ENCODE data around the gene SGPP2.
"Not testable (repeated sequence)": the region's sequence is repeated elsewhere in the genome, so short reads cannot be mapped to it uniquely, and the experiment has no call there.

SGPP2 gene

DNA sequence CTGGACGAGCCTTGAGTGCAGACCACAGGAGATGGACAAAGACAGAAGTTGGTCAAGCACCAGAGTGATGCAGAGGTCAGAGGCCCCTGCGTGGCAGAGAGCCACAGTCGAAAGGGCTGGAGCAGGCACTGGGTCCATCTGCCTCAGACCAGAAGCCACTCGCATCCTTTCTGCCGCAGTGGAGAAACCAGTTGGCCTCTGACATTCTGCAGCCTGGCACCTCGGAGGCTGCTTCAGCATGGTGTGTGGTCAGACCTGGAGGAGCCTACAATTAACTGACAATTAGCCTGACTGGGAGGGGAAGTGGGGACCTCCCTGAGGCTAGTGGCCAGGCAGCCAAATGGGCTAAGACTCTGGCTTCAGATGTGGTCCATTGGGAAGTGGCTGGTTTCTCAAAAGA lies 111.1 kb downstream of the SGPP2 start:
- DNase-seq = no peak

DNA sequence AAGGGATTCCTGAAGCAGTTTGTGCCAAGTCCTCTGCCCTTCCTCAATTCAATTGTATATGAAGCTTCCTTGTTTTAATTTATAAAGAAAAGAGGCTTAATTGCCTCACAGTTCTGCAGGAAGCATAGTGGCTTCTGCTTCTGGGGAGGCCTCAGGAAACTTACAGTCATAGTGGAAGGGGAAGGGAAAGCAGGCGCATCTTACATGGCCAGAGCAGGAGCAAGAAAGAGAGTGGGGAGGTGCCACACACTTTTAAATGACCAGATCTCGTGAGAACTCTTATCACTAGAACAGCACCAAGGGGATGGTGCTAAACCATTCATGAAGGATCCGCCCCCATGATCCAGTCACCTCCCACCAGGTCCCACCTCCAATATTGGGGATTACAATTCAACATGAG lies 114.2 kb downstream of the SGPP2 start:
- no peak for DNase-seq

GRCh38 chr2:222544661-222545060 lies 120.3 kb downstream of the SGPP2 start:
- DNase-seq = no peak

DNA sequence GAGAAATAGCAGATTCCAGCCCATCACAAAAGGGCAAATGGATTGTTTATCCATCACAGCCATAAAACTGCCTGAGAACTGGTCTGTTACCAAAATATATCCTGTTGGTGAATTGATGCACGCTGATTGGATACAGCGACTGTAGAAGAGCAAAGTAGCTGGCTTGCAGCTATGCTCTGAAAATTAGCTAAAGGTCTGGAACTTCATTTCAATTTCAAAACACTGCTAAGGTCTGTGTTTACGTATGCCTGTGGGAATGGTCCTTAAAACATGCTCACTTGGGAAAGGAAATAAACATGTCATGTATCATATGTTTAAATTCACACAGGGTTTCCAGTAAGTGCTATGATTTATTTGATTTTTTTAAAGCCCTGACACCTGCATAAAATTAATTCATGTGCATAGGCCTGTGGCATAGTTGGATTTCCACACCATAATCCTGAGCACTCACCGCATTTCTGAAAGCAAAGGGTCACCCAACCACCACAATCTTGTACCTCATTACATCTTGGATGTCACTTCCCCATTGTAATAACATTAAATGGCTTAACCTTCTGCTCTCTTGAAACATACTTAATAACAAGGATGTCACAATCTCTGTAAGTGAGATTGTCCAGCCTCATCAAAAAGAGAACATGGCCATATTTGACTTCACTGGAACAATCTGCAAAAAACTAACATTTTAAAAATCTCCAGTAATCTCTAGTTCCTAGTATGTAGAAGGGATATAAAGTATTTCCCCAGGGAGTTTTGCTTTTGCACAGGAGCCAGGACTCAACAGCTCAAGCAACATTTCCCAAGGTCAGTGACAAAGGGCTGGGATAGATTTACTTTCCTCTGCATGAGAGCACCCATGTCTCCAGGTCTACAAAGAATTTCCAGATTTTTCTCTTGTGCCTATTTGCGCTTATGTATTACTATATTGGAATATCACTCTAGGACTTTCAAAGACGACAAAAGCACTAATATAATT lies 121.8 kb downstream of the SGPP2 start:
- DNase-seq = no peak

DNA sequence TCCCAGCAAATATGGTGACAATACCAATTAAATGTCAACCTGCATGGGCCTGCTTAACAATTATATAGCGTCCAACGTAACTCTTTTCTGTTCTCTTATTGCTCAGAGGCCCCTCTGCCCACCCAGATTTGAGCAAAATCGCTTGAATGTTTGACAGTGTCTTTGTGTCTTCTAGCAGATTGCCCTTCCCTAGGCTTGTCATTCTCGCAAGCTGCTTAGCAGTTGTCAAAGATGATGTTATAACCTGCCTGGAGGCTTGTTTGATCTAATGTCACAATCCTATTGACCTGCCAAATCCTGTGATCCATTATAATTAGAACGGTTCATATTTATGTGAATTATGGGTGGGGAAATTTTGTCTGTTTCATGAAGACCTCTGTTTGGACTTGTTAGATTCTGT lies 122.7 kb downstream of the SGPP2 start:
- no peak for DNase-seq

DNA sequence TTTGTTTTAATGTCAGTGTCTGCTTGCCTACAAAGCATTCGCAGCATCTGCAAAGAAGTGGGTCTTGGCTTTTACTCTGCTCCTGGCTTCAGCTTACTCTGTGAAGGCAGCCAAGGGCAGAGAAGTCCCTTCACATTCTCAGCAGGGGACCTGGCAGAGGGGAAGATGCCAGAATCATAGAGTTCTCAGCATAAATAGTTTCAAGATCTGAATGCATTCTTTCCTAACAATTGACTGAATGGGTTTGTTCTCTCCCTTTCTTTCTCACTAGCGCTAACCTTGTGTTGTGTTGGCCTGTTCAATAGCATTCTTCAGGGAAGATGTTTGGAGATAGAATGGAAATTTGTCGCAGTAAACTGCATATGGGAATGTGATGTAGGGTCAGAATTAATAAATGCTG lies 124.6 kb downstream of the SGPP2 start:
- no peak for DNase-seq

DNA sequence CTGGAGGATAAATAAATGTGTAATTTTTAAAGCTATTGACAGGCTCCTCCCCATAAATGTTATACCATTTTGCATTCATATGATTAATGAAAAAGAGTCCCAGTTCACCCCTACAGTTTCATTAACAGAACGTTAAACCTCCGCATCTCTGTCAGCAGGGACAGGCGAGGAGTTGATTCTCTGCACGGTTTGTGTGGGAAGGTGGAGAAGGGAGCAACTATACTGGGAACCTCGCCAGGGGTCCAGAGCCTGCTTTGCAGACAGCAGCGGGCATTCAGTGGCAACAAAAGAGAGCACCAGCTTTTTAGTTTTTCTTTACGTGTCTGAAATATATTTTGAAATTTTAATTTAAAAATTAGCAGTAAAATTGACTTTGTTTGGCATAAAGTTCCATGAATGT lies 130.2 kb downstream of the SGPP2 start:
- DNase-seq = no peak

GRCh38 chr2:222561151-222561550 lies 136.8 kb downstream of the SGPP2 start:
- no peak for DNase-seq

DNA sequence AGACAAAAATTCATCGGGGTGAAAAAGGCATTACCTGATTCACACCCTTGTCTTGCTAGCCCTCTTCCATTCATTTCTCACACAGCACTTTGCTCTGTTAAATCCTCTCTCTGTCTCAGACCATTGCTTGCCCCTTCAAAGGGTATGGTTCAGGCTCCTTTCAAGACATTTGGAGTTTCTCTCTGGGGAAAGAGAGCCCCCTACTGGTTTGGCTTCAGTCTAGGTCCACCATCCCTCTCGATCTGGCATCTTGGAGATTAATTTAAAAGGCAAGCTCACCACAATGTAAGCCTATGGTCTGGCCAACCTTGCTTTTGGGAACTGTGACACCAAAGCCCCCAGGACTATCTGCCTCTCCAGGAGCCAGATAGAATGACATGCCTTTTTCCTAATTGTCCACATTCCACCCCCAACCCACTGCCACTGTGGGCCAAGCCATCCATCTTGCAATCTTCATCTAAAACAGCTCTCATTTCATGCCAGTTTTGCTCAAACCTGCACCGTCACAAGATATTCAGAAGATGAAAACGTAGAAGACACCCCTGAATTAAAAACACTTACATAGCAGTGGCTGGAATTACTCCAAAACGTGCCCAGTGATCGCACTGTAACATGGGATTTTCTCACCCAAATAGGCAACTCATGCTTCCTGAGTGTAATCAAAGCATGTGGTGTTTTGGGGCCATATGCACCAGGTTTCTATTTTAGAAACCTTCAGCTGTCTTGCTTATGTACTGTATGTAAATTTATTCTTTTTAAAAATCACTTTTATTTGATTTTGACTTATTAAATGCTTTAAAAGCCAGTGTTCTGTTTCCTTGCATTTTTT lies 137.7 kb downstream of the SGPP2 start:
- peak in 1 of 2 experiments; percentile 38 for DNase-seq

GRCh38 chr2:222563106-222563718 lies 138.9 kb downstream of the SGPP2 start:
- no peak for DNase-seq

GRCh38 chr2:222563936-222564335 lies 139.6 kb downstream of the SGPP2 start:
- no peak for DNase-seq

DNA sequence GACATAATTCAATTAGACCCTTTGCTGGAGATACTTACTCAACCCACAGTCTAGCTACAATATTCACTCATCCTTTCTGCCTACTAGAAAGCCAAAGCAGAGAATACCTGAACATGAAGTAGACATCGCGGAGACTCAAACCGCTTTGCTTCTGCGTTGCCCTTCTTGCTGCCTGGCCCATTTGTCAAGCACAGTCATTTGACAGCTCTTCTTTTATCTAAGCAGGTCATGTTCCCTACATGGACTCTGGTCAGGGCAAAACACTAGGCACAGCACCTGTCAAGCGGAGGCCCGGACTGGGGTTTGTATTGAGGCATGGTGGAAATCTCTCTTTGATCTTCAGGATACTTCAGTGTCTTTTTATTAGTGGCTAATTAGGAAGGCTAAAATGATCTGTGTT lies 141.9 kb downstream of the SGPP2 start:
- no peak for DNase-seq

DNA sequence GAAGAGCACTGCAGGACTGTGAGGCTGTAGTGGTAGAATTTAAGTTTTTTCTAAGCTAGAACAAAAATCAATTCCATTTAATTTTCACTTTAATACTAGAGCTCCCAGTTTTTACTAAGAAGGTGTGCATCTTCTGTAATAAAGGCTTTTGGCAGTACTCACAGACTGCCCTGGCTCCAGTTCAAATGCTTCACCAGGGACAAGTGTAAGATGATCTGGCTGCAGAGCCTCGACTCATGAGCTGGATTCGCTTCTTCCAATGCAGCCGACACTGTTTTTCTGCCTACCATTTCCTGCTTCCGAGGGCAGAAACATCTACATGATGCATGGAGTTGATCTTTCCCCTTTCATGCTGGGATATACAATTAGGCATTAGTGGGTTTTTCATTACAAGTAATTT lies 144.5 kb downstream of the SGPP2 start:
- DNase-seq = no peak

DNA sequence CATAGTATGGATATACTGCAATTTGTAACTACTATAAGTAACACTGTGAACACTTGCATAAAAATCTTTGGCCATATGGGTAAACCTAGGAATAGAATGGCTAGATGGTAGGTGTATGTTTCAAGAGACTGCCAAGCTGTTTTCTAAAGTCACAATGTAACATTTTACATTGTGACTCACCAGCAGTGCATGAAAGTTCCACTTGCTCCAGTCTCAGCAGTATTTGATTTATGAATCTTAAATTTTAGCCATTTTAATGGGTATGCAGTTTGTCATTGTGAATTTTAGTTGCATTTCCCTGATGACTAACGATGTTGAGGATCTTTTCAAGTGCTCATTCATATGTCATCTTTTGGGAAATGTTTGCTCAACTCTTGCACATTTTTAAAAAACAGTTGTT lies 145.5 kb downstream of the SGPP2 start:
- DNase-seq = no peak

GRCh38 chr2:222572264-222572721 lies 147.9 kb downstream of the SGPP2 start:
- DNase-seq = no peak

- DNase-seq = no peak
These were observed 148.4 kb downstream of the SGPP2 start for GRCh38 chr2:222572751-222573174.

DNA sequence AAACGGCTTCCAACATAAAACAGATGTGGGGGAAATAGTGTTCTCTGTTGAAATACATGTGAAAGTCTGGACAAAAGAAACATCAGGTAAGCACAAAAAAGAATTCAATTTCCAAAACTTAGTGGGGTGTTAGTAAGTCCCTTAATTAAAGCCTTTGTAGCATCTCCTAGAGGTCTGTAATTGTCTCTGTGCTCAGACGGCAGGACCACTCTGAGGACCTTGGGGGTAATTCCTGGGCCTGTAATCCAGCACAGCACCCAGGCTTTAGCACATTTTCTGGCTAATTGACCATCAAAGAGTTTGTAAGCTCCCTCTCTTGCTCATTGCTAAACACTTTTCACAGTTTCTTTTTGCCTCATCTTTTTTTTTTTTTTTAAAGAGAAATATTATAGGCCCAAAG lies 151.3 kb downstream of the SGPP2 start:
- no peak for DNase-seq

DNA sequence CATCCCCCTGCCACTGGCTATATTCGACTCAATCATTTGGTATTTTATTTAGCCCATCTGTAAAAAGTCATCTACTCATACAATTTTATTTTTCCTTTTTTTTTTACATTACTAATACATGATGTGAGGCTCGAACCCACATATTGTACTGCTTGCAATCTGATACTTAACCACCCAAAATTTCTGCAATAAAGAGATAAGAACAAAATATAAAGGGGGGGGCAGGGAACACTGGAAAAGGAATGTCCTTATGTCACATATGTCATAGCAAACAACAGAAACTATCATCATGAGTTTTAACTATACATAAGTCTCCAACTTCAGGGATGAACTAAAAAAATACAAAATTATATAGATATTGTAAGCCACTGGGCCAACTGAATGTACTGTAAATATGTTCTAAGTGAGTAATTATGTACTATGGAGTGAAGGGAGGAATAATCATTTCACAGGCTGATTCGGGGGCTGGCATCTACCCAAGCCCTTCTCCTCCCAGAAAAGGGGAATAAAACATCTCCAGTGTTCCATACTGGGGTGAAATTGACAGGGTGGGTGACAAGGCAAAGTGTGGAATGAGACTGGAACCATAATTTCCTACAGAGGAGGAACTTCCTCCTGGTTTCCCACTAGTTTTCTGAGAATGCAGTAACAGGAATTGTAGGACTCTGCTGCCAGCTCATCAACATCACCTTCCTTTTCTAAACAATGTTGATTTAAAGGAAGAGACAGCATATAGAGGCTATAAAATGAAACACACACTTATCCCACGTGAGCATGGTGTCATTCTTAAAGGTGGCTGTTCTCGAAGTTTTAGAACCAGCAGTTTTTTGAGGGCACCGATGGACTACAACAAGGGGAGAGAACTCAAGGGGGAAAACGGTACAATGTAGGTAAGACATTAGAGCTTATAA lies 152.1 kb downstream of the SGPP2 start:
- no peak for DNase-seq

GRCh38 chr2:222577341-222577740 lies 153.0 kb downstream of the SGPP2 start:
- no peak for DNase-seq

DNA sequence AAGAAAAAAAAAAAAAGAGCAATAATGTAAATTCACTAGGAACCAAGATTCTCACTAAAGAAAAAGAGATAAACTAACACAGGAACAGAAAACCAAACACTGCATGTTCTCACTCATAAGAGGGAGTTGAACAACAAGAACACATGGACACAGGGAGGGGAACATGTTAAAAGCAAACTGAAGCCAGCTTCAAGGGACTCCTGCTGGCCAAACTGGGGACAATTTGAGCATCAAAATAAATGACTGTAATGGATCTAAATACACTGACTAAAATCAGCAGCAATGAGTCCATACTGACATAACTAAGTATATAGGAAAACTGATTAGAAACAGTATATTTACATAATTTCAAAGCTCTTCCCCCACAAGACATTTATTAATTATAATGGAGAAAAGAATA lies 158.6 kb downstream of the SGPP2 start:
- DNase-seq = no peak

DNA sequence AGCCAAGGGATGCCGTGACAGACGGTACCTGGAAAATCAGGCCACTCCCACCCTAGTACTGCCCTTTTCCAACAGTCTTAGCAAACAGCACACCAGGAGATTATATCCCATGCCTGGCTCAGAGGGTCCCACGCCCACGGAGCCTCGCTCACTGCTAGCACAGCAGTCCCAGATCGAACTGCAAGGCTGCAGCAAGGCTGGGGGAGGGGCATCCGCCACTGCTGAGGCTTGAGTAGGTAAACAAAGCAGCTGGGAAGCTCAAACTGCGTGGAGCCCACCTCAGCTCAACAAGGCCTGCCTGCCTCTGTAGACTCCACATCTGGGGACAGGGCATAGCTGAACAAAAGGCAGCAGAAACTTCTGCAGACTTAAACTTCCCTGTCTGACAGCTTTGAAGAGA lies 160.2 kb downstream of the SGPP2 start:
- not testable (repeated sequence) for DNase-seq

GRCh38 chr2:222591661-222592060 lies 167.3 kb downstream of the SGPP2 start:
- DNase-seq = no peak

Measured in activated T-cell treated with anti-CD3 and anti-CD28 coated beads, Interleukin-2, amount 50 U/mL, for 48 hours (primary cell).